HepG2 (cell line): ENCODE measurements around the gene CNNM3. TPM values are rescaled to one million over a fixed set of nuclear protein-coding genes. Genes with fewer than 3 reads are reported as not detected.

Experiments
- ATAC-seq: fragments of 200-7000 bp; cut with Tn5 transposase; 3 replicates; pipeline ENCODE4 v1.9.1; 2020; ENCODE audit warnings: mild to moderate bottlenecking, moderate library complexity
- BruUV-seq: library from RNA; stranded (reverse); fragments of 400-500 nt; replicated peaks from 2 replicates; lab custom pipeline; 2021; lab: Mats Ljungman, UMichigan
- CTCF ChIA-PET: fragments of 300-600 bp; formaldehyde crosslinking; extraction: SDS; loops from one replicate; lab custom pipeline; 2021; ENCODE audit warnings: low total read pairs, inconsistent platforms, low intra/inter-chr PET ratio; lab: Yijun Ruan, JAX
- POLR2A ChIA-PET: fragments of 350-600 bp; sonication (Branson Sonifier 250); formaldehyde crosslinking; loops from one replicate; lab custom pipeline; 2020; ENCODE audit warnings: antibody characterized with exemption, inconsistent platforms; lab: Yijun Ruan, JAX
- DNase-seq: peaks from one replicate; pipeline ENCODE4 v3.0.0-alpha.2; 2015; ENCODE audit warnings: low spot score
- FAIRE-seq: peaks from 3 replicates; lab custom pipeline; 2011; peaks lifted over from hg19 to GRCh38; lab: Jason Lieb, UNC
- H2AFZ ChIP-seq: one replicate; pipeline ENCODE4 v1.6.1; 2011; ENCODE audit warnings: low read length, inconsistent platforms
- H3K27ac ChIP-seq: fragments of 300-600 bp; 3 replicates; pipeline ENCODE4 v1.8.0; 2011; ENCODE audit warnings: mixed run types, mild to moderate bottlenecking, mixed read lengths, low read length, inconsistent platforms; ENCODE audit not compliant: insufficient read depth; ENCODE audit errors: extremely low read length
- H3K27me3 ChIP-seq, 2 experiments: fragments of 200-600 bp in 1 of 2; 2 replicates in 1 of 2; 3 replicates in 1 of 2; pipeline versions ENCODE4 v1.6.0 to v1.8.0; 2011; ENCODE audit warnings: low read length in 2 of 2, mild to moderate bottlenecking in 2 of 2, moderate library complexity in 2 of 2, inconsistent platforms in 1 of 2; ENCODE audit not compliant: insufficient read depth in 2 of 2, control insufficient read depth in 1 of 2
- H3K36me3 ChIP-seq, 2 experiments: fragments of 200-600 bp in 1 of 2; replicated peaks in 1 of 2; 2 replicates in 1 of 2; 3 replicates in 1 of 2; pipeline versions ENCODE4 v1.5.1 to v1.8.0; 2011; ENCODE audit warnings: low read length in 2 of 2, inconsistent platforms in 1 of 2; ENCODE audit not compliant: insufficient read depth in 2 of 2, control insufficient read depth in 1 of 2
- H3K4me1 ChIP-seq: 2 replicates; pipeline ENCODE4 v1.5.1; 2012; ENCODE audit warnings: low read length, inconsistent platforms; ENCODE audit not compliant: insufficient read depth
- H3K4me2 ChIP-seq: 2 replicates; pipeline ENCODE4 v1.6.0; 2011; ENCODE audit warnings: low read depth, low read length, inconsistent platforms
- H3K4me3 ChIP-seq, 3 experiments: fragments of 200-600 bp in 1 of 3; sonication (generic), shearing (Covaris generic) in 1 of 3; replicated peaks in 1 of 3; 2 replicates each; pipeline ENCODE4 v1.5.1; 2011 to 2016; ENCODE audit warnings: low read length in 3 of 3, inconsistent platforms in 2 of 3, low read depth in 2 of 3, mild to moderate bottlenecking in 2 of 3, control low read depth in 1 of 3, mixed read lengths in 1 of 3; ENCODE audit not compliant: insufficient read depth in 1 of 3
- H3K79me2 ChIP-seq: one replicate; pipeline ENCODE4 v1.6.1; 2011; ENCODE audit warnings: low read length, inconsistent platforms; ENCODE audit not compliant: insufficient read depth
- H3K9ac ChIP-seq: 2 replicates; pipeline ENCODE4 v1.6.0; 2011; ENCODE audit warnings: mild to moderate bottlenecking, low read depth, low read length, inconsistent platforms; ENCODE audit not compliant: insufficient read depth
- H3K9me3 ChIP-seq: 2 replicates; pipeline ENCODE4 v1.5.1; 2012; ENCODE audit warnings: mild to moderate bottlenecking, low read length
- H4K20me1 ChIP-seq: 2 replicates; pipeline ENCODE4 v1.6.0; 2011; ENCODE audit warnings: inconsistent platforms, mild to moderate bottlenecking, low read length, moderate library complexity; ENCODE audit not compliant: insufficient read depth
- ATF5 ChIP-seq: sonication (generic); formaldehyde crosslinking; IDR thresholded peaks from 2 replicates; pipeline ENCODE4 v1.4.0; 2020; ENCODE audit warnings: mild to moderate bottlenecking, low read depth, missing genetic modification reagents
- ATF7 ChIP-seq, 2 experiments: fragments of 450-650 bp in 1 of 2; sonication (generic) in 1 of 2; formaldehyde crosslinking in 1 of 2; IDR thresholded peaks; 2 replicates each; pipeline versions ENCODE4 v1.4.0 to v1.6.1; 2016 to 2020; ENCODE audit warnings: antibody characterized with exemption in 1 of 2, mild to moderate bottlenecking in 1 of 2, missing genetic modification reagents in 1 of 2
- GPBP1L1 ChIP-seq: sonication (generic); formaldehyde crosslinking; IDR thresholded peaks from 2 replicates; pipeline ENCODE4 v1.5.0; 2020; ENCODE audit warnings: mild to moderate bottlenecking, missing genetic modification reagents
- HIC2 ChIP-seq: sonication (generic); formaldehyde crosslinking; IDR thresholded peaks from 2 replicates; pipeline ENCODE4 v1.9.0; 2022; ENCODE audit warnings: low read depth, missing genetic modification reagents
- HNF4A ChIP-seq: sonication (generic); formaldehyde crosslinking; IDR thresholded peaks from 2 replicates; pipeline ENCODE4 v1.4.0; 2020; ENCODE audit warnings: missing genetic modification reagents
- KMT2A ChIP-seq: sonication (generic); formaldehyde crosslinking; IDR thresholded peaks from 2 replicates; pipeline ENCODE4 v1.4.0; 2020; ENCODE audit warnings: missing genetic modification reagents
- MTA1 ChIP-seq: sonication (generic); formaldehyde crosslinking; IDR thresholded peaks from 2 replicates; pipeline ENCODE4 v1.4.0; 2020; ENCODE audit warnings: missing genetic modification reagents, mild to moderate bottlenecking, borderline replicate concordance
- MTA3 ChIP-seq: sonication (generic); formaldehyde crosslinking; IDR thresholded peaks from 2 replicates; pipeline ENCODE4 v1.4.0; 2020; ENCODE audit warnings: missing genetic modification reagents
- NFE2 ChIP-seq: sonication (generic); formaldehyde crosslinking; IDR thresholded peaks from 2 replicates; pipeline ENCODE4 v1.4.0; 2020; ENCODE audit warnings: missing genetic modification reagents
- REPIN1 ChIP-seq: sonication (generic); formaldehyde crosslinking; IDR thresholded peaks from 2 replicates; pipeline ENCODE4 v1.8.0; 2022; ENCODE audit warnings: missing genetic modification reagents, low read depth, mild to moderate bottlenecking, borderline replicate concordance
- SMARCE1 ChIP-seq: fragments of 450-650 bp; IDR thresholded peaks from 2 replicates; pipeline ENCODE4 v1.6.1; 2017; ENCODE audit warnings: borderline replicate concordance
- ZFP41 ChIP-seq: sonication (generic); formaldehyde crosslinking; IDR thresholded peaks from 2 replicates; pipeline ENCODE4 v1.4.0; 2020; ENCODE audit warnings: mild to moderate bottlenecking, missing genetic modification reagents, borderline replicate concordance
- ZKSCAN1 ChIP-seq: fragments of 150-350 bp; IDR thresholded peaks from 2 replicates; pipeline ENCODE4 v1.6.1; 2014; ENCODE audit warnings: low read length
- ZNF234 ChIP-seq: sonication (generic); formaldehyde crosslinking; conservative IDR thresholded peaks from 2 replicates; pipeline ENCODE4 v1.5.1; 2020; ENCODE audit warnings: mild to moderate bottlenecking, missing genetic modification reagents
- ZNF547 ChIP-seq: sonication (generic); formaldehyde crosslinking; IDR thresholded peaks from 2 replicates; pipeline ENCODE4 v1.5.1; 2020; ENCODE audit warnings: mild to moderate bottlenecking, missing genetic modification reagents
- ZNF740 ChIP-seq: sonication (generic); formaldehyde crosslinking; IDR thresholded peaks from 2 replicates; pipeline ENCODE4 v1.4.0; 2020; ENCODE audit warnings: missing genetic modification reagents
- ZNF780A ChIP-seq: sonication (generic); formaldehyde crosslinking; IDR thresholded peaks from 2 replicates; pipeline ENCODE4 v1.8.0; 2022; ENCODE audit warnings: mild to moderate bottlenecking, missing genetic modification reagents, moderate library complexity
- ZNF816 ChIP-seq: sonication (generic); formaldehyde crosslinking; IDR thresholded peaks from 2 replicates; pipeline ENCODE4 v1.8.0; 2022; ENCODE audit warnings: missing genetic modification reagents, mild to moderate bottlenecking, borderline replicate concordance
- WGBS: methylation state at CpG from one replicate; pipeline ENCODE4 v1.1.6; 2017; ENCODE audit warnings: low lambda C conversion rate; 5-methylcytosine and 5-hydroxymethylcytosine counted together
- in situ Hi-C: cut with HindIII; loops from 2 replicates; pipeline ENCODE4 v1.10.0; 2017; ENCODE audit warnings: low pct_unique_long_range_greater_than_20kb; ENCODE audit not compliant: extremely low pct_ligation_motif_present
- intact Hi-C: fragments of 100-400 bp; cut with micrococcal nuclease; formaldehyde crosslinking; loops from one replicate; pipeline ENCODE4 v1.10.0; 2022; ENCODE audit not compliant: unreplicated experiment
- polyA plus RNA-seq, 8 experiments: library from polyadenylated mRNA; depleted of rRNA in 3 of 8; stranded (reverse) in 7 of 8; unstranded in 1 of 8; fragments of >200 nt; fragmentation: Illumina TruSeq in 4 of 8; extraction: Trizol in 4 of 8; gene quantifications; 2 replicates each; pipeline versions ENCODE4 v1.2.1 to v1.2.3, GENCODE V29; 2011 to 2016; ENCODE audit warnings: low read depth in 4 of 8, missing spikeins in 1 of 8, mixed read lengths in 1 of 8; ENCODE audit not compliant: insufficient read depth in 1 of 8
- total RNA-seq, 5 experiments: library from RNA; depleted of rRNA; stranded (reverse); fragments of >200 nt; fragmentation: Illumina TruSeq; extraction: Trizol; gene quantifications; 2 replicates each; pipeline ENCODE4 v1.2.3, GENCODE V29; 2016; ENCODE audit warnings: low read depth in 1 of 5

Gene CNNM3
- total and polyA plus RNA-seq, 2 of the 13 experiments (the other 11 are each of a cell fraction or from before 2014, with no cell fraction given) = 21.2 to 27.9 TPM

GRCh38 chr2:96783388-96783787 is 32.7 kb upstream of the CNNM3 start:
- WGBS = 88% methylated on average over 4 of the region's 4 CpGs
- intact Hi-C loops = no loop called here
- H3K36me3 ChIP-seq = no peaks in the 10 kb centered on the region
- peaks cover 22% of the 10 kb centered on the region for H3K4me1 ChIP-seq
- no TSS peak for BruUV-seq
- H3K4me3 ChIP-seq = no peak overlapping the region
- ChIA-PET CTCF (no interaction called here), POLR2A (no interaction called here)
- FAIRE-seq (no peak), DNase-seq (no peak), ATAC-seq (no peak)
- no peaks in the 10 kb centered on the region for H3K27me3 ChIP-seq
- H4K20me1 ChIP-seq = no peaks in the 10 kb centered on the region
- H3K9ac ChIP-seq = no peak overlapping the region
- no peak overlapping the region for H2AFZ ChIP-seq
- H3K79me2 ChIP-seq = no peaks in the 10 kb centered on the region
- in situ Hi-C loops = no loop called here
- TF ChIP-seq GPBP1L1 = no peak
- TF ChIP-seq REPIN1 (CRISPR knock-in tag) = no peak
- TF ChIP-seq ZNF816 (CRISPR knock-in tag) = no peak
- TF ChIP-seq KMT2A (CRISPR knock-in tag) = no peak
- no peak for TF ChIP-seq ATF7 (IDR thresholded peaks at IDR 0.05)
- TF ChIP-seq ATF7 (CRISPR knock-in tag; IDR thresholded peaks at IDR 0.05) = no peak
- TF ChIP-seq SMARCE1 = no peak
- no peak for TF ChIP-seq MTA3 (CRISPR knock-in tag)
- TF ChIP-seq ZFP41 = no peak
- TF ChIP-seq ZNF740 (CRISPR knock-in tag) = no peak
- TF ChIP-seq ZNF780A (CRISPR knock-in tag) = no peak
- no peak for TF ChIP-seq ZNF547
- TF ChIP-seq NFE2 (CRISPR knock-in tag) = no peak
- no peak for TF ChIP-seq ATF5
- TF ChIP-seq MTA1 = no peak
- TF ChIP-seq ZKSCAN1 = no peak
- TF ChIP-seq HNF4A (CRISPR knock-in tag) = no peak
- TF ChIP-seq HIC2 (CRISPR knock-in tag) = no peak
- TF ChIP-seq ZNF234 (CRISPR knock-in tag) = no peak
- no peak overlapping the region for H3K4me2 ChIP-seq
- H3K9me3 ChIP-seq = no peaks in the 10 kb centered on the region
- H3K27ac ChIP-seq = no peak overlapping the region
